ENCODE measurements around the gene CHAD.

CHAD gene, protein sequence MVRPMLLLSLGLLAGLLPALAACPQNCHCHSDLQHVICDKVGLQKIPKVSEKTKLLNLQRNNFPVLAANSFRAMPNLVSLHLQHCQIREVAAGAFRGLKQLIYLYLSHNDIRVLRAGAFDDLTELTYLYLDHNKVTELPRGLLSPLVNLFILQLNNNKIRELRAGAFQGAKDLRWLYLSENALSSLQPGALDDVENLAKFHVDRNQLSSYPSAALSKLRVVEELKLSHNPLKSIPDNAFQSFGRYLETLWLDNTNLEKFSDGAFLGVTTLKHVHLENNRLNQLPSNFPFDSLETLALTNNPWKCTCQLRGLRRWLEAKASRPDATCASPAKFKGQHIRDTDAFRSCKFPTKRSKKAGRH

DNA sequence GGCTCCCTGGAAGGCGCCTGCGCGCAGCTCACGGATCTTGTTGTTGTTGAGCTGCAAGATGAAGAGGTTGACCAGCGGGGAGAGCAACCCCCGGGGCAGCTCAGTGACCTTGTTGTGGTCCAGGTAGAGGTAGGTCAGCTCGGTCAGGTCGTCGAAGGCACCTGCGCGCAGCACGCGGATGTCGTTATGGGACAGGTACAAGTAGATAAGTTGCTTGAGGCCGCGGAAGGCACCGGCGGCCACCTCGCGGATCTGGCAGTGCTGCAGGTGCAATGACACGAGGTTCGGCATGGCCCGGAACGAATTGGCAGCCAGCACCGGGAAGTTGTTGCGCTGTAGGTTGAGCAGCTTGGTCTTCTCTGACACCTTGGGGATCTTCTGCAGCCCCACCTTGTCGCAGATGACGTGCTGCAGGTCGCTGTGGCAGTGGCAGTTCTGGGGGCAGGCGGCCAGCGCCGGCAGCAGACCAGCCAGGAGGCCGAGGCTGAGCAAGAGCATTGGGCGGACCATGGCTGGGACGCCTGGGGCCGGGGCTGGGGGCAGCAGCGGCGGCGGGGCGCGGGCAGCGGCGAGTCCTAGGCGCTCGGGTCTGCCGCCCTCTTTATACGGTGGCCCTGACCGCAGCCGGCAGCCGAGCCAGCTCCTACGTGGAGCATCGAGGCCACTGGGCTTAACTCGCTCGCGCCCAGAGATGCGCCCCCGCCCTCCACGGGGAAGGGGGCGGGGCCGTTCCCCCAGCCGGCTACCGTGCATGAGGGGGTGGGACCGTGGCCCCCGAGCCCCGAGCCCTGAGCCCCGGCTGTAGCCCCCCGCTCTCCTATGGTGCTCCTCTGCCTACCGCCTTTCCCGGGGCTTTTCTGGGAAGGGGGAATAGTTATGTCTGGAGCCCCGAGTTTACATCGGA lies at the start of gene CHAD:
Gene CHAD, minus strand, starts transcription at position 577 of the 904 bp plus-strand sequence. Its CDS starts 67 bp downstream, at position 510.
- no peak for DNase-seq

DNA sequence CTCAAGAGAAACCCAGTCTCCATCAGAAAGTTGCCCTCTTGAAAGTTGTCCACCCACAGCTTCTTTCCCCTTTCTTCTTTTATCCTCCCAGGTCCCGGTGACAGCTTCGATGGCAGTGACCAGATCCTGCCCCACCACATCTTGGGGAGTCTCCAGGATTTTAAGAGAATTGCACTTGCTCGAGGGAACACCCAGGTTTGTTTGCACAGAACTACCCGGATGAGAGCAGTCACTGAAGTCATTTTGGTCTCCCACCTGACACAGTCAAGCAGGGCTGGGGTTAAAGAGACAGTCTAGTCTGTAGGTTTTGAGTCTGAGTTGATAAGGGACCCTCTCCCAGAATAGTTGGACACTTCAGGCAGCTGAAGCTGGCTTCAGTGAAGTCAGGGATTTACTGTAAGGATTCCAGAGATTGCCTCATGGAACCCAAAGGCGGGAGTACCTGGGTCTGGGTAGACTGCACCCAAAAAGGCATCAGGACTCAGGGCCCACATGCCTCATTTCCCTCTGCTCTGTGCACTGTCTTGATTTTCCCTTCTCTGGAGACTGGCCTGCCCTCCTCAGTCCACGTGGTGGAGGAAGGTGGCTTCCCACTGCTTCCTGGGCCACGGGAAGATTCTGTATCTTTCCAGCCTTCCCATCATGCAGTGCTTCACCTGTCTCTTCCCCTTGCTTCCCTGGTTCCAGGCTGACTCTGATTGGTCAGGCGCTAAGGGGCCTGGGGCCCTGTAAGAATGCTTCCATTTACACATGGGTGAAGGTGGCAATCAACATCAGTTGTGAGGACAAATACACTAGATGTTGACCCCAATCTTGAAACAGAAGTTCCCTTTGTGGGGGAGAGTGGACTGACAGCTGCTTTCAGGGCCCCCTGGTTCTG lies 49.1 kb upstream of the CHAD start:
- DNase-seq = no peak

DNA sequence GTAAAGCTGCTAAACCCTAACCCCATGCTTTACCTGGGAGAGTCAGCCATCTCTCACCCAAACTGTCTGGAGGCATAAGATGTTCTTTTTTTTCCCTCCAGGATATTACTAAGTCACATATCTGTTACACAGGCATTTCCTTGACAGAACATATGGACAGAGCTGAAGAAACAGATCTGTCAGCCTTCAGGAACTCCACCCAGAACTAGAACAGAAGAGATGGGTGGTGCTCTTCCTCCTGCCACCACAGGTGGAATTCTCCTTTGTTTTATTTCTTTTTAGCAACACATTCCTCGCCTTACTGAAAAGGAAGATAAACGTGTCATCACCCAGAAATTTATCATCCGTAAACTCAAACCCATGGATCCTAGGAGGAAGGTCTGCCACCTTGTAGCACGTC lies 48.3 kb upstream of the CHAD start:
- no peak for DNase-seq

DNA sequence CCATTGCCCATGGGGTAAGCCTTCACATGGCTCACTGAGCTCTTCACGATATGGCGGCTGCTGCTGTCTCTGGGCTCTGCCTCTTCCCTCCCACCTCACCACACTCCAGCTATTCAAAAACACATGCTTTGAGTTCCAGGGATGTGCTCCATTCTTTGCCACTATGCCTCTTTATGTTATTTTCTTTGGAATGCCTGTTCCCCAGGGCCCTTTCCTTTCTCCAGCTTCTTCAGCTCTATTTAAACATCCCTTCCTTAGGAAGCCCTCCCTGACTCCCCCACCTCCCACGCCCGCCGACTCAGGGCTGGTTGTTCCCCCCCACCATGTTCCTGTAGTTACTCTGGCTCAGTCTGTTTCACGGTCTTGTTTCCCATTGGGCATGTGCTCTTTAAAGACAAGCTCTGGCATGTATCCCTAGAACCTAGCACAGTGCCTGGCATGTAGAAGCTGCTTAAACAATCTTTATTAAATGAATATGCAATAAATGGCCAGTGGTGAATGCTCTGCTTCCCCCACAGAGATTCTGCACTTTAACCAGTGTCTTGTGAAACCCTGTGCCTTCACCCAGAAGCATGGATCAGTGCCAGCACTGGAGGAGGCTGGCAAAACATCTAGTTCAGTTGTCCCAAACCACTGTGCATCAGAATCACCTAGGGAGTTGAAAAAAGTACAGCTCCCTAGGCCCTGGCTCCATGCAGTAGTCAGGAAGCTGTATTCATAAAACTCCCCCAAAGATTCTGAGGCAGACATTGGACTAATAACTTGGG lies 46.4 kb upstream of the CHAD start:
- DNase-seq = no peak

DNA sequence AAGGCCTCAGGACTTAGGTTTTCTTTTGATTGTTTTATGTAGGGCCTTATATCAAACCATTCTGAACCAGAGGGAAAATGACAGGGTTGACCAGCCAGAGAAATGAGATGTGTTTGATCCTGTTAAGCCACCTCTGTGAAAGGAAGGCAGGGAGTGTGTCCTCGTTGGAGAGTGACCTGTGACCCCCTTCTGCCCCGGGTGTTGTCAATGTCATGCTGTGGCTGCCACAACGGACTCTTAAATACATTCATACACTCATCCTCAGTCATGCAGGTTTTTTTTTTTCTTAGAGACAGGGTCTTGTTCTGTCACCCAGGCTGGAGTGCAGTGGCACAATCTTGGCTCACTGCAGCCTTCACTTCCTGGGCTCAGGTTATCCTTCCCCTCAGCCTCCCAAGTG lies 45.7 kb upstream of the CHAD start:
- DNase-seq = no peak

DNA sequence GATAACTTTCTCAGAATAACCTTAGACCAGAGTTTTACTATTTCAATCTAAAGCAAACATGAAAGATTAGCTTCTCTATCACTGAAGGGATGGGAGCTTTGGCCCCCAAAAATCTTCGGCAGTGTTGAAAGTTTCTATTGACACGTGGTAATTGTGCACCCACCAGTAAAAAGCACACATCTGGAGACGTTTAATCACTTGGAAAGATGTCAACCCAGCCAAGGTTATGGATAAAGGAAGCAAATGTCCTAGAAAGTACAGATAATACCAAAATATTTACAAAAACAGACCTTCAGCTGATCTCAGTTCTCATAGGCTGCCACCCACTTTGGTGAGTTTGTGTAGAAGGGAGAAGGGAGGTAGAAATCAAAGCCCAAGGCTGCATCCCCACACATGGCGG lies 44.8 kb upstream of the CHAD start:
- DNase-seq = no peak

DNA sequence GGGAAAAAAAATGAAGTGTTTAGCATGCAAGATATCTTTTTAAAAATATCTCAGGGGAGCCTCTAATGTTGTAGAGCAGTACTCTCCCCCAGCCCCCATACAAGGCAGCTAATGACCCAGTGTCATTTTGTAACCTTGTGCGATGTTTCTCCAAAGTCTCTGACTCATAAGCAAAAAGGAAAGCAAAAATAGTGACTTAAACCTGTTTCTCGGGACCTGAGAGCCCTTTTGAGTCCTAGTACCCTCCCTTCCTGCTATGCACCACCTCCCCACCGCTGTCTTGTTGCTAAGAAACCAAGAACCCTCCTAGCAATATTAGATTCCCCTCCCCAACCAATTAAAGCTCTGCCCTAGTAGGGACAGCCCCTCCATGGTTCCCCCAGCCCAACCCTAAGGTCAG lies 42.4 kb upstream of the CHAD start:
- peak; percentile 71 for DNase-seq

DNA sequence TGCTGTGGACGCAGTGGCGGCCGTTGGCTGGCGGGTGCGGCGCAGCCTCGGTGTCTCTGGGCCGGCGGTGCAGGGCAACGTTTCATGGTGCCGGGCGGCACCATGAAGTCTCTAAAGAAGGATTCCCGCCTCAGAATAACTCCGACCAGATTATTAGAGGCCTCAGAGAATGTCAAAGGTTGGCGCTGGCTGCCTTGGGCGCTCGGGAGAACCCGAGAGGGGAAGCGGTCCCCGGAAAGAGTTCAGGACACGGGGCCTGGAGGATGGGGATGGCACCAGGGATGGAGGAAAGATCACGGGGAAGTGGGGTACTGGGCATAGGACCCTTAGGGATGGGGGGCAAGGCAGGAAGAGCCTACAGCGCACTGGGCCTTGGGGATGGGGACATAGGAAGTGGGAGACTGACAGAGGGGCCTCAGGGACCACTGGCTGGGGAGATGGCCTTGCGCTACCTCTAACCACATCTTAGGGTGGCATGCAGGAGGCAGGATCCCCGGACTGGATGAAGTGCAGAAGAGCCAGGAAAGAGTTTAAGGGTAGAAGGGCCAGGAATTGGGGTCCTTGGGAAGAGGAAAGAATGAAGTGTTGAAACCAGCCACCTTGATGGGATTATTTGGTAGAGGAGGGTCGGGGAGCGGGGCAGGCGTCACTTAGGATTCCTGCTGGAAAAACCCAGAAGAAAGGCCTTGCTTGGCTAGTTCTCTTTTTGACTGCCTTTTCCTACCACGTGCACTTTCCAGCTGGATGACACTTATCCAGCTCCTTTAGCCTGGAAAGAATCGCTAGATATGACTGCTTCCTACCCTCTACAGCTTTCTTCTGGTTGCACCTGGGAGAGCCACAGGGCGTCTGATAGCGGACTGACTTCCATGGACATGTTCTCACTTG lies 40.1 kb upstream of the CHAD start:
- no peak for DNase-seq

DNA sequence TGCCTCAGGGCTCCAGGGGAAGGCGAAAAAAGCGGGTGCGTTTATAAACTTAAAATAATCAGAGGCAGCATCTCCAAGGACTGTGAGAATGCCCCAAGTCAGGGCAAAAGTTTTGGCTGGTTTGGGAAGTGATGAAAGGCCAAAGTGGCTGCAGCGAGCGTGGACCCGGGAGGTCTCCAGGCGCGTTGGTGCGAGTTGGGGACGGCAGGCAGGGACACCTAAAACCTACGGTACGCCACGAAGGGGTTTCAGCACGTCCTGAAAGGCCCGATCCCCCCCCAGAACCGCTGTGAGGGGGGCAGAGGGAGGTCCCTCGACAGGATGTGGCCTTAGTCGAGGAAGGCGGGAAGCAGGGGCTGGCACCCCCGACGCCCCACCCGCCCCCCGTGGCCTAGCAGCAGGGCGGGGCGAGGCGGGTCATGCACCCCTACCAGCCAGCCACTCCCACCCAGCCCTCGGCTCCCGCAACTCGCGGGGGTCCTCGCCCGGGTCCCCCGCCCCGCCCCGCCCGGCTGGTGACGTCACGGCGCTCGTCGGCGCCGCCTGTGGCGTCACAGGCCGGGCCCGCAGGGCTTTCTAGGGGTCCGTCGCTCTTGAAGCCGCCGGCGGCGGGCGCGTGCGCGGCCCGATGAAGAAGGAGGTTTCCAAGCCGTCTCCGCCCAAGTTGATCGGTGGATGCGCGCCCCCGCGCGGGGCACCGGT lies 39.3 kb upstream of the CHAD start, which contains the start of gene MYCBPAP:
Gene MYCBPAP, plus strand, starts transcription at position 569 of the 702 bp plus-strand sequence. CDS start 236 bp downstream, outside the sequence.
- DNase-seq = peak; percentile 81

DNA sequence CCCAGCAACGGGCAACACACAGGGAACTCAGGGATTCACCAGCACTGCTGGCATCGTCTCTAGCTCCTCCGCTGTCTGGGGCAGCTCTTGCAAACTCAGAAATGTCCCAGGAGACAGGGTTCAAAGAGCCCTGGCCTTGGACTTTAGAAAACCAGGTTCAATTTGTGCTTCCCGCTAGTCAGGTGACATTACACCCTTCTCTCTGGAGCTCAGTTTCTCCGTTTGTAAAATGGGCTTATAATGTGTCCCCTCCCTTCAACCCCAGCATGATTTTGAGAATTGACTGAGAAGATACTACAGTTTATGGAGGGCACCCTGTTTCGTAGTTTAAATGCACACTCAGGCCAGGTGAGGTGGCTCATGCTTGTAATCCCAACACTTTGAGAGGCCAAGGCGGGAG lies 37.6 kb upstream of the CHAD start:
- DNase-seq = no peak

DNA sequence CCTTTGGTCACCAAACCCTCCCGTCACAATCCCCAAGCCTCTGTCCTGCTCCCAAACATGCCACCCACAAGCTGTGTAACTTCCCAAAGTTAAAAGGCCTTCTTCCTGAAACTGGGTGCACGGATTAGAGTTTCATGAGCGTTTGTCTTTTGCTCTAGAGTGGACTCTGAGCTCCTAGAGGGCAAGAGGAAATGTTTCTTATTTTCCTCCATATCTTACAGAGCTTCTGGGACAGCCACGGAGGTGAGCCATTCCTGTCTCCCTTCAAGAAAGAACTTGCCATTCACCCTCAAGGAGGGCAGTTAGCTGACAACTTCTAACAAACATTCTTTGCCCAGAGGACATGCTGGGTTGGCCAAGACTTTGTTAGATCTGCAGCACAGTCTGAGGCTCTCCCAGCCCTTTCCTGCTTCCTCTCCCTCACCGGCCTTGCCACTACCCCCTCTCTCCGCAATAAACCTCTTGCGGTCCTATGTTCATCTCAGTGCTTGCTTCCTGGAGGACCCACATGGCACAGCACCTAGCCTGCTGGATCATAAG lies 37.0 kb upstream of the CHAD start:
- DNase-seq = no peak

DNA sequence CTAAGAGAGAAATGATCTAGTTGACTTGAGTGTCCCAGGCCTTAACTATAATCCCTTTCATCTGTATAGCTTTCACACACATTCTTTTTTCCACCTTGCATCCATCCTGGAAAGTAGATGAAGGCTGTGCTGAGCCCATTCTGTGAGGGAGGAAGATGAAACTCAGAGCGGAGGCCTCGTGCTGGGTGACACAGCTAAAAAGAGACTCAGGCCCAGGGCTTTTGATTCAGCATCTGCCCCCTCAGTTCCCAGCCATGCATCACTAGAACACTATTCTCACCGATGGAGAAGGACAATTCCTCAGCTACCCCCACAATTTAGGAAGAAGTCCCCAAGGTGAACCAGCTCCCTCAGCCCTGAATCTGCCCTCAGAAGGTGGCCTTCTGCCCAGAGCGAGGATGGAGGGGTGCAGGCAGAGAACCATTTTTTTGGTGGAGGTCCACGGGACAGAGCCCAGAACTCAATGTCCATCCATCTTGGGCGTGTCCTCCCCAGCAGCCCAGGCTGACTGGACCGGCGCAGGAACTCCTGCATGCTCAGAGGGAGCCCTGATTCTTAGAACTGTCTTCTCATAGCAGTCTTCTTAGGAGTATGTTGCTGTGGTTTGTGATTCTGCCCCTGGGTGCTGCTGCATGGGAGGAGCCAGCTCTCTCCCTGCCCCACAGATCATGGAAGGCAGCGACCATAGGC lies 33.8 kb upstream of the CHAD start:
- no peak for DNase-seq

DNA sequence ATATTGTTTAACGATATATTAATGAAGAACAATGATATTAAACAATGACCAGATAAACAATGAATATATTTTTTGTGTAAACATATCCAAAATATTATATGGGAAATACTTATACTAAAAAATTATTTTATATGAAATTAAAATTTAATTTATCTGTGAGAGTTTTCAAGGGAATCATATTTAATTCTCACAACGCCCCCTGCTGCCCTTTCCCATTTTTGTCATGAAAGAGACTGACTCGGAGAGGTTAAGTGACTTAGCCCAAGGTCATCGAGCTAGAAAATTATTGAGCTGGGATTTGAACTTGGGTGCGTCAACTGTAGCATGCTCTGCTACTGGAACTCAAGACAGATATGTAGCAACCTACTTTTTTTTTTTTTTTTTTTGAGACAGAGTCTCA lies 32.4 kb upstream of the CHAD start:
- DNase-seq = peak; percentile 41

DNA sequence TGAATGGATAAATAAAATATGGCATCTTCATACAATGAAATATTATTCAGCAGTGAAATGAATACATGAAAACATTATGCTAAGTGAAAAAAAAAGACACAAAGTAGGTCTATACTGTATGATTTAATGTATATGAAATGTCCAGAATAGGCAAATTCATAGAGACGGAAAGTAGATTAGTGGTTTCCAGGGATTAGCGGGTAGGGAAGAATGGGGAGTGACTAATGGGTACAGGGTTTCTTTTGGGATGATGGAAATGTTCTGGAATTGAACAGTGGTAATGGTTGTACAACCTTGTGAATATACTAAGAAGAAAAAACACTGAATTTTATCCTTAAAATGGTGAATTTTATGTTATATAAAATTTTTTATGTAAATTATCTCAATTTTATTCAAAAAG lies 31.0 kb upstream of the CHAD start:
- no peak for DNase-seq

DNA sequence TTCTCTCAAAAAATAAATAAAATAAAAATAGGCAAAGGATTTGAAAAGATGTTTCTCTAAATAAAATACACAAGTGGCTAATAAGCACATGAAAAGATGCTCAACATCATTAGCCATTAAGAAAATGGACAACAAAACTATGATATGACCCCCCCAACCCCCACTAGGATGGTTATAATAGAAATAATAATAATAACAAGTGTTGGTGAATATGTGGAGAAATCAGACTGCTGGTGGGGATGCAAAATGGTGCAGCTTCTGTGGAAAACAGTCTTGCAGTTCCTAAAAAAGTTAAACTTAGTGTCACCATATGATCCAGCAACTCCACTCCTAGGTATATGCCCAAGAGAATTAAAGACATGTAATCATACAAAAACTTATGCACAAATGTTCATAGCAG lies 30.6 kb upstream of the CHAD start:
- no peak for DNase-seq

DNA sequence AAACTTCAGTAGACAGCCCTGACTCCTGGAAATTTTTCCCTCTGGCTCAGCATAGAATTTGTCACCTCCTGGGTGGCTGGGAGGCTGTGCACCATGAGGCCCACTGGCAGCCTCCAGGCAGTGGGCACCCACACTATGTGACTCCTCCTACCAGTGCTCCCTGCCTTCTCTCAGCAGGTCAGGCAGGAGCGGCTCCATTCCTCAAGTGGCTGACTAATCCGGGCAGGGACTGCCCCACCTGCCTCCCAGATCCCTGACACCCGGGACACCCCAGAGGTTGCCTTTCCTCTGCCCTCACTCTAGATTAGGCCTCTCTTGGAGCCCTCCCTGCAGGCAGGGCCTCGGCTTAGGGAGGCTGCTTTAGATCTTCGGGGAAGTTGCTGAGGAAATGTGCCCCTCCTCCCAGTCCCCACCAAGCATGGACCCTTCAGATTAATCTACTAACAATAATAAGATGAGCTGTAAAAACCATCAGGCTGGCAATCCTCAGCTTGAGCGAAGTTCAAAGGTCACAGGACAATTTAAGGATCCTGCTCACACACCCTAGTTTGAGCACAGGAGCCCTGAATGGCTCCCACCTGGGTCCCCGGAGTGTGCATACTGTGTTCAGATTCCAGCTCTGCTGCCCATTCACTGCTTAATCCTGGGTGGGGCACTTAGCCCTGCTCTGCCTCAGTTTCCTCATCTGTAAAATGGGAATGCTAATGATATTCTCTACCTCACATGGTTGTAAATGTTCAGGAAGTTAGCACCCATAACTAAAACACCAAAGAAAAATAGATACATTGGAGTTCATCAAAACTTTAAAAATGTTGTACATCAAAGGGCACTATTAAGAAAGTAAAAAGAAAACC lies 29.6 kb upstream of the CHAD start:
- no peak for DNase-seq

DNA sequence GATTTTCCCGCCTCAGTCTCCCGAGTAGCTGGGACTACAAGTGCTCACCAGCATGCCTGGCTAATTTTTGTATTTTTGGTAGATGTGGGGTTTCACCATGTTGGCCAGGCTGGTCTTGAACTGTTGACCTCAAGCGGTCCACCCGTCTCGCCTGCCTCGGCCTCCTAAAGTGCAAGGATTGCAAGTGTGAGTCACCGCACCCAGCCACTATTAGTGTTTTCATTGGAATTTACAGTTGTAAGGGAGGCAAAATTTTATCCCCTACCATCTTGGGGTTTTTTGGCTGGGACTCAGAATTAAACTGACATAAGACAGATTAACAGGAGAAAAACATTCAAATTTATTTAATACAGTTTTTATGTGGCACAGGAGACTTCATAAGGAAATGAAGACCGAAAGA lies 27.2 kb upstream of the CHAD start:
- no peak for DNase-seq

DNA sequence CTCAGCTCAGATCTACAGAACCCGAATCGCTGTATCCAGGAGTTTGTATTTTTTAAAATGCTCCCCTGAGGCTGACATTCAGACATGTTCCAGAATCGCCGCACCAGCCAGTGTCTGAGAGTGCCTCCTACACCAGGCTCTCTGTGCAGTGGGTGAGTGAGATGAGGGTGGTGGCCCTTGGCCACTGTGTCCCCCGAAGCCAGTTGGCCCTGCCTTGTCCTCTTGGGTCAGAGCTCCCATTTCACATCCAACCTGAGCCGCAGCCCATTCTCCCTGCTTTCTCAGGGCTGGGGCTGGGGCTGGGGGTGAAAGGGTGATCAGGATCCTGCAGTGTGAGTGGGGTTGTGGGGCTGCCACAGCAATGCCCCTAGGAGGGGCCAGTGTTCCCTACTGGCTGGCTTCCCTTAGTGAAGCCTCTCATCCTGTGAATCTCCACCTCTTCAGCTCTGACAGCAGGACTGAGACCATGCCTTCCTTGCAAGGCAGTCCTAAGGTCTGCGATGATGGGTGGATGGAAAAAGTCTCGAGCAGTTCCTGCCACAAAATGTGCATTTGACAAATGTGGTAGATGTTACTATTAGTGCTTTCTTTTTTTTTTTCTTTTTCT lies 26.6 kb upstream of the CHAD start:
- no peak for DNase-seq

Data from CD4-positive, alpha-beta T cell treated with Interleukin-10 for 1 hour (primary cell).